Effector CD8-positive, alpha-beta T cell (primary cell): Measurements from ENCODE around the gene LRRC1.

Source experiments
- DNase-seq: peaks from one replicate; lab custom pipeline; 2025; lab: John Stamatoyannopoulos, UW

LRRC1 gene

GRCh38 chr6:53889365-53889764 is 94.6 kb downstream of the LRRC1 start:
- DNase-seq: no peak

DNA sequence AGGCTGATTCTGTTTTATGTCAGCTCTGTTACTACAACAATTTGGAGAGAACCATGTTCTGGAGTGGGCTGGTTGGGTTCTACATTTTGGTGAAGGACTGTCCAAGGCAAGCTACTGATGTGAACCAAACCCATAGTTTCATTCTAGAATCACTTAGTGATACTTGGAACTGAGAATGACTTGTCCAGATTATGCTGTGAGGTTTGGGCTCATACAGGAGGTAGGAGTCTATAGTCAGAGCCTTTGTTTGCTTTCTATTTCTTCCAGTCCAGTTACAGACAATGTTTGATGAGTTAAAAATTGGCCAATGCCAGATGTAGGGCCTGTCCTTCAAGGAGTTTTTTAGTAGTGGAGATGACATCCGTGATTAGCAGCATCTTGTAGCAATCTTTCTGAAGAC is 97.9 kb downstream of the LRRC1 start:
- no peak for DNase-seq

- no peak for DNase-seq
These were observed 99.3 kb downstream of the LRRC1 start for GRCh38 chr6:53894091-53894490.

DNA sequence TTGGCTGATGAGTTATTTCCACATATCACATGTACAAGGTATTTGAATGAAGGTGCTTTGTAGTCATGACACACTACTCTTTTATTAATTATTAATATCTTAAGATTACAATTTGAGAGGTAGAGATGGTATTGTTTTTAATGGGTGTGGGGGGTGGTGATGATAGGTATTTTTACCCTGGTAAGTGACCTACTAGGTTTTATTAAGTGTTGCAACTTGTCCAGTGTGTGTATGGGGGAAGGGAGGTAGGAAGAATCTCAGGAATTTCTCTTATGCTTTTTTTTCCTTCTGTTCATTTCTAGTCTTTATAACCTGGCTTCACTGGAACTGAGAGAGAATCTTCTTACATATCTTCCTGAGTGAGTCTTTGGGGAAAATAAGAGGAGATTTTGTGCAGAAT is 101.4 kb downstream of the LRRC1 start:
- no peak for DNase-seq

DNA sequence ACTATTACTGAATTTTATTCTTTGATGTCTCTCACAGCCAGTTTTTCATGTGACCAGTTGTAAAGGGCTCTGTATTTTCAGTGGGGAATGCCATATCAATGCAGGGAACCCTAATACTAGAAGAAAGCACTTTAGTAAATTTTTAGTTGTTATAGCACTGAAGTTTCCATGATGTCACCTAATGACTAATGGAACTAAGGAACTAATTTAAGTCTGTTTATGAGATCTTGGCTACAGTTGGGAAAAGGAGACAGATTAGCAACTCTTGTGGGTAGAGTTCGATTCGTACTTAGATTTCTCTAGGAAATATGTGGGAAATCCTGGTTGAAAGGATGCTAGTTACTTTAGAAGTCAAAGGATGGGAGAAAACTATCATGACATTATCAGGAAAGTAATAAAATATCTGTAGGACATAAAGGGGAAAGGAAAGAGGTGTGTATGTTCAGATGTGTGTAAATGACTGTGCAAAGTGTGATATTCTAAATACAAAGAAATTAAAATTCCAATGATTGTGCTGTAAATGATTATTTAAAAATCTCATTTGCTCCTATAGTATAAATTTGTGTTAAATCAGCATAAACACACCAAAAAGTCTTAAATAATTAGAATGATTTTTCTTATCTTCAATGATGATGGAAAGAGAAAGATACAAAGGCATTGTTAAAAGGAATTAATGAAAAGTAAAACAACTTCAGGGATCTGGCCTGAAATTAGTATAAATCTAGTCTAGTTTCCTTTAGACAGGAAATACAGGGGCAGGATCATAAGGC is 103.4 kb downstream of the LRRC1 start:
- DNase-seq: no peak

DNA sequence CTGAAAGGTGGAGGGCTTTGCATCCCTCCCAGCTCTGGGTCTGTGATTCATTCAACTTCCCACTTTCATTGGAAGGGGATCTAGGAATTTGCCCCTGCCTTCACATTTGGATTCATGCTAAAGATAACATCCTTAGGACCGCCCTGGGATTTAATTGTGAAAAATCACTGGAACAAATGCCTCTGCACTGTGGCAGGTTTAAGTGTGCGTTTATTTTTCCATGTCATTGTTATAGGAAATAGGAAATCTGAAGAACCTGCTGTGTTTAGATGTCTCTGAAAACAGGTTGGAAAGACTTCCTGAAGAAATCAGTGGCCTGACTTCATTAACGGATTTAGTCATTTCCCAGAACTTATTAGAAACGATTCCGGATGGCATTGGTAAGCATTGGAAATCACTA is 104.7 kb downstream of the LRRC1 start:
- DNase-seq: no peak

DNA sequence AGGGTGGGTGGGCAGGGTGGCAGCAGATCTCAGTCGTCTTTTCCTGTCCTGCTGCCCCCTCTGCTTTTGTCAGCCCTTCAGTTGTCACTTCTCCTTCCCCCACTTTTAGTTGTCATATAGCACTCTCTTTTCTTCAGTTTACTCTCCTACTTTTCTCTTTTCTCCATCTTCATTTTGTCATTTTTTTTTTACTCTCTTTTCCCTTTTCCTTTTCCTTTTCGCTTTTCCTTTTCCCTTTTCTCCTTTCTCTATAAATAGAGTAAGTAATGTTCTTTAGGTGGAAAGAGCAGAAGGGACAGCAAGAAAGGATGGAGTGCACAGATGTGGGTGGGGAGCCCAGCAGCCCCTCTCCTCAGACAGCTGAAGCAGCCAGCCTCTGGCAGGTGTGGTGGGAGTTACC is 108.6 kb downstream of the LRRC1 start:
- no peak for DNase-seq

GRCh38 chr6:53906103-53906502 is 111.3 kb downstream of the LRRC1 start:
- DNase-seq: no peak

DNA sequence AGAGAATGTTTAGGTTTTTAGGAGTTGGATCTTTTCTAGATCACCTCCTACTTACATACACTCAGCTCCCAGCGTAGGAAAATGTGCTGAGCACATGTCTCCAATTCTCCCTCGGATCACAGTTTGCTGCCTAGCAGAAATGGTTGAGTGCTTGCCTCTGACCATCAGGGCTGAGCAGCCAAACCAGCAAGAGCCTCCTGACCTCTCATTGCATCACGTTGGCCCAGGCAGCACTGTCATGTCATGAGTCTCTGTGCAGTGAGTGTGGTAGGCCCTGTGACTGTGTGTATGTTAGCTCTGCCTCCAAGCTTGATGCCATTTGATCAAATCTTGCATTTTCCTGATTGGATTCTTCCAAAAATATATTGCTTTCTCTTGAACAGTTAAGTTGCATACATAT is 112.0 kb downstream of the LRRC1 start:
- DNase-seq: no peak

DNA sequence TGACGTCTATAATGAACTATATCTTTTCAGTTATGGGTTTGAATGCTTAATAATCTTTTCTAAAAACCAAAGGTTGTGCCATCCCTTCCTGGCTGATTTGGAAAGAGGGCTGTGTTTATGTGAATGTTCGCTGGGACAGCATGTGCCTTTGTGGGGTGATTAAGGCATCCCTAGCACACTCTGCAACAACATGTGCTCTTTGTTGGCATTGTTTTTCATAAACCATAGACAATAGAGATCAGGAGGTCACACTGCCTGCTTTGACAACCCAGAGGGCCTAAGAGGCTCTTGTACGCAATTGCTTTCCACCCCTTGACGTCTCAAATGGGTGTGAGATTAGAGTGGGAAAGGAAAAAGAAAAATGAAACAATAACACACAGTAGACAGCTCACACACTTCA is 116.0 kb downstream of the LRRC1 start:
- DNase-seq: no peak

- DNase-seq: no peak
These were observed 117.9 kb downstream of the LRRC1 start for GRCh38 chr6:53912661-53913060.

DNA sequence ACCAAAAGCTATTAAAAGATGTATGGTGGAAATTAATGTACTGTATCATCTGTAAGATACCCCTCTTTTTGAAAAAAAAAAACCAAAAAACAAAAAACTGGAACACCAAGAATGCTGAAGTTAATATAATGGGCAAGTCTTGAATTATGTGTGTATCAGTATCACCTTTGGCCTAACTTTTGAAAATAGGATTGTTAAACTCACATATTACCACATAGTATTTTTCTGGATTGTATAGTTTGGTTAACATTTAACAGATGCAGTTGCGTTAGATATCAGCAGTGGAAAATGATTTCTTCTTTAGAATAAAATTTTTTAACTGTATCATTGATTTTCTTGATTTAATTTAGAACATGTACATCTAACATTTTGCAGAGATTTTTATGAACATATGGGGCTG is 118.5 kb downstream of the LRRC1 start:
- no peak for DNase-seq

GRCh38 chr6:53915026-53915691 is 120.4 kb downstream of the LRRC1 start:
- no peak for DNase-seq

GRCh38 chr6:53916804-53917463 is 122.1 kb downstream of the LRRC1 start:
- no peak for DNase-seq

- no peak for DNase-seq
These were observed 122.6 kb downstream of the LRRC1 start for GRCh38 chr6:53917464-53917842.

- no peak for DNase-seq
These were observed 124.2 kb downstream of the LRRC1 start for GRCh38 chr6:53918854-53919510.

- DNase-seq: no peak
These were observed 125.1 kb downstream of the LRRC1 start for GRCh38 chr6:53919881-53920360.

- DNase-seq: no peak
These were observed 126.1 kb downstream of the LRRC1 start for GRCh38 chr6:53920881-53921280.

- no peak for DNase-seq
These were observed 126.8 kb downstream of the LRRC1 start for GRCh38 chr6:53921639-53922038.

GRCh38 chr6:53922539-53922981 is 127.8 kb downstream of the LRRC1 start:
- no peak for DNase-seq

DNA sequence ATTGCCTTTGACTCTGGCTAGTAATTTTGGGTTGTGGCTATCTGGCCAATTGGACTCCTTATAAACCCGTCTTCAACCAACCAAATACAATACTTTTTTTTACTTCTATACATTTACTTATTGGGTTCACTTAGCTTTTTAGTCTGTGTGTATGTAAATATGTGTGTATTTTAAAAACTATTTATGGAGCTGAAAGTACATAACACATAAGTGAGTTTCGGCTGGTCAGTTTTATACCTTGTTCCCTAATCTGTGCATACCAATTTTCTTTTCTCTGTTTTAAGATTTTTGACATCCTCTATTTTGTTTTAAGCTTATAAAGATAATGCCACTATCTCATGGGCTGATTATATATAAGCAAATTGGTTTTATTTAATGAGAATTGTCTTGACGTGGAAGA is 129.5 kb downstream of the LRRC1 start:
- DNase-seq: no peak

DNA sequence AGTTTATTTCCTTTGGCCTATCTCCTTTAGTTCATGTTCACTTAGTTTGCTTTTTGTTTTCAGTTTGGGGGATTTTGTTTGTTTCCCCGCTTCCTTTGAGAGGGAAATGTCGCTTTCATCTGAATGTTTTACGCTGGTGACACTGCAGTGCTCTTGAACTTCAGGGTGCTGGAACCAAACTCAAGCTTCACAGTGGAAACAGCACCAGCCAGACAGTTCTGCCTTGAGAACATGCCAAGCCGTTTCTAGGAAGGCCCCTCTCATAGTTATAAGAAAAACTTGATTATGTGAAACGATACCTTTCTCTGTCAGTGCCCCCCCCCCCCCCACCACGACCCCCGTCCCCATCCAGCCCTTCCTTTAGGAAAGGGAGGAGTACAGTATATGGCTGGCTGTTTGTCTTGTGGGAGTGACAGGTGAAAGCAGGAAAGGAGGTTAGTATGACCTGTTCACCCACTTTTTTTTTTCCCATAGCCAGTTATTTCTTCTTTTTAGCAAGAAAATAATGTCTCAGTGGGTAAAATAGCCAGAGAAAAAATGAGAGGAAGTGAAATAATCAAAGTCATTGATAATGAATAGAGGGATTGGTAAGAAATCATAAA is 130.1 kb downstream of the LRRC1 start:
- DNase-seq: no peak
